ENCODE results near the gene REEP2. TPM values are rescaled to one million over a fixed set of nuclear protein-coding genes. Genes with fewer than 3 reads are reported as not detected.

The REEP2 gene
- total RNA-seq, 1 experiment from 2014 or later, result 49.0 TPM

- no peak overlapping the region for H3K9ac ChIP-seq (ENCODE audit: extremely low read depth, insufficient read length, low read length)
- WGBS (ENCODE audit: extremely low coverage, insufficient read length, low lambda C conversion rate), result no CpG with 5 or more reads among the region's 11 CpGs
- no peak overlapping the region for H3K27ac ChIP-seq (ENCODE audit: insufficient read length, low read depth, low read length)
- Mint-ChIP-seq H3K27ac (no peak overlapping the region), H3K27me3 (ENCODE audit: low read depth) (peaks cover 45% of the 10 kb centered on the region), H3K4me3 (peak overlapping the region; percentile 52 to 75), H3K4me1 (peaks cover 31 to 41% of the 10 kb centered on the region in 2 experiments), H3K36me3 (ENCODE audit: insufficient read depth in 1 of 3, low read depth in 3 of 3) (no peaks in the 10 kb centered on the region; a peak in 1 of 7 replicates), H3K9me3 (no peaks in the 10 kb centered on the region; a peak in 1 of 5 replicates)
- peak overlapping the region; percentile 93 for H3K14ac ChIP-seq (ENCODE audit: insufficient read depth, low read length)
- no peaks in the 10 kb centered on the region for H3K9me3 ChIP-seq (ENCODE audit: control insufficient read depth, low read depth, low read length)
- no peak overlapping the region for H2BK12ac ChIP-seq (ENCODE audit: insufficient read length, low read depth, low read length)
- no peak overlapping the region for H2BK5ac ChIP-seq (ENCODE audit: insufficient read length, low read length)
- peaks cover 11% of the 10 kb centered on the region for H3K23me2 ChIP-seq (ENCODE audit: insufficient read length, low read depth, low read length, poor library complexity, severe bottlenecking)
- H3K4ac ChIP-seq (ENCODE audit: low read depth, low read length), result no peak overlapping the region
- no peak for TF ChIP-seq CTCF (conservative IDR thresholded peaks at IDR 0.05)
- no peak overlapping the region for H3T11ph ChIP-seq (ENCODE audit: low read length)
- H3K79me1 ChIP-seq (ENCODE audit: insufficient read depth, low read depth, low read length, poor library complexity, severe bottlenecking), result no peaks in the 10 kb centered on the region
- no peak overlapping the region for H2BK20ac ChIP-seq (ENCODE audit: low read depth, low read length, poor library complexity, severe bottlenecking)
- H3K79me2 ChIP-seq (ENCODE audit: insufficient read depth, low read length), result no peaks in the 10 kb centered on the region
- peak overlapping the region; percentile 91 for H3K18ac ChIP-seq (ENCODE audit: insufficient read length, low read depth, low read length)
- H3K56ac ChIP-seq (ENCODE audit: insufficient read length, low read depth, low read length), result no peak overlapping the region
- DNase-seq, result no peak
- no peak overlapping the region for H4K5ac ChIP-seq (ENCODE audit: insufficient read length, low read depth, low read length)
- no peak overlapping the region for H4K8ac ChIP-seq (replicated peaks; ENCODE audit: insufficient read length, low read depth, low read length)
- H3K23ac ChIP-seq (ENCODE audit: insufficient read length, low read depth, low read length), result no peak overlapping the region
- H2BK120ac ChIP-seq (ENCODE audit: low read depth, low read length, poor library complexity, severe bottlenecking), result no peak overlapping the region
- H4K20me1 ChIP-seq (ENCODE audit: control insufficient read depth, insufficient read depth, insufficient read length), result no peaks in the 10 kb centered on the region
- no peak overlapping the region for H2BK15ac ChIP-seq (ENCODE audit: low read depth, low read length)
- peaks cover 4% of the 10 kb centered on the region; the same call in 1 of the 2 replicates for H3K4me1 ChIP-seq (ENCODE audit: insufficient read depth, low read length)
- H2AK5ac ChIP-seq (ENCODE audit: insufficient read length, low read length), result no peak overlapping the region
- no peak overlapping the region for H4K91ac ChIP-seq (ENCODE audit: insufficient read length, low read depth, low read length)
- H2AFZ ChIP-seq (ENCODE audit: low read length), result no peak overlapping the region
- H3K27me3 ChIP-seq (ENCODE audit: insufficient read depth, low read length), result no peaks in the 10 kb centered on the region; the same call in 1 of the 2 replicates
- peak overlapping the region; percentile 52 for H3K4me2 ChIP-seq (ENCODE audit: insufficient read depth, insufficient read length, low read length)
Observed at GRCh38 chr5:138491284-138491648, 52.4 kb downstream of the REEP2 start.

All from H9 (cell line).